Thyroid gland (tissue), 4 donors: ENCODE results near the gene ZNF860. TPM values are rescaled to one million over a fixed set of nuclear protein-coding genes. Genes with fewer than 3 reads are reported as not detected.

Experiments
- DNase-seq, 2 donors: peaks; one replicate each; pipeline ENCODE4 v3.0.0-alpha.2; 2019
- H3K27ac ChIP-seq, 3 donors: fragments of 200-600 bp; sonication (generic); 1 replicate in 2 of 3; 2 replicates in 1 of 3; pipeline ENCODE4 v1.5.1; 2016 to 2019; ENCODE audit warnings: mild to moderate bottlenecking in 1 of 3, moderate library complexity in 1 of 3
- H3K27me3 ChIP-seq: fragments of 200-600 bp; sonication (generic); one replicate; pipeline ENCODE4 v1.5.1; 2019
- H3K36me3 ChIP-seq, 2 donors: fragments of 200-600 bp; sonication (generic); one replicate each; pipeline ENCODE4 v1.5.1; 2016 to 2019
- H3K4me1 ChIP-seq, 2 donors: fragments of 200-600 bp; sonication (generic); one replicate each; pipeline ENCODE4 v1.5.1; 2017 to 2019
- H3K4me3 ChIP-seq, 3 donors: fragments of 200-600 bp; sonication (generic); replicated peaks in 1 of 3; 1 replicate in 2 of 3; 2 replicates in 1 of 3; pipeline ENCODE4 v1.5.1; 2016; ENCODE audit warnings: mild to moderate bottlenecking in 1 of 3
- H3K9me3 ChIP-seq: fragments of 200-600 bp; sonication (generic); one replicate; pipeline ENCODE4 v1.5.1; 2017
- CTCF ChIP-seq, 6 experiments: fragments of 200-600 bp in 3 of 6; fragments of 450-650 bp in 3 of 6; sonication (generic) in 3 of 6; IDR thresholded peaks; one replicate each; pipeline ENCODE4 v1.5.1; 2016 to 2019; ENCODE audit warnings: antibody characterized with exemption in 6 of 6, mild to moderate bottlenecking in 2 of 6, inconsistent platforms in 1 of 6, moderate library complexity in 1 of 6
- POLR2A ChIP-seq, 2 donors: fragments of 450-650 bp; IDR thresholded peaks; one replicate each; pipeline ENCODE4 v1.6.1; 2017; ENCODE audit warnings: antibody characterized with exemption in 2 of 2, mild to moderate bottlenecking in 2 of 2, moderate library complexity in 1 of 2
- WGBS, 2 donors: methylation state at CpG; one replicate each; pipeline ENCODE4 v1.1.5; 2017; 5-methylcytosine and 5-hydroxymethylcytosine counted together
- intact Hi-C: fragments of 100-400 bp; cut with DNase I; formaldehyde crosslinking; loops from one replicate; pipeline ENCODE4 v1.15.1; 2023
- total RNA-seq, 4 donors: library from RNA; depleted of rRNA; stranded (reverse); fragments of >200 nt; gene quantifications; one replicate each; pipeline ENCODE4 v1.2.3, GENCODE V29; 2016

The ZNF860 gene
- total RNA-seq, 4 donors from 2014 or later, result 0.67 to 1.6 (median 1.4) TPM

GRCh38 chr3:31959251-31959650 lies 22.3 kb upstream of the ZNF860 start:
- whole genome bisulfite sequencing, 2 donors, result 82 to 88% methylated on average over 2 of the region's 2 CpGs
- intact Hi-C loops, result no loop called here

GRCh38 chr3:31959951-31960792 lies 21.4 kb upstream of the ZNF860 start:
- 24 to 25% methylated on average over 7 of the region's 7 CpGs for WGBS, 2 donors
- H3K4me1 ChIP-seq, result peaks cover 18 to 41% of the 10 kb centered on the region in 2 donors
- TF ChIP-seq POLR2A (IDR thresholded peaks at IDR 0.05), result no peak
- TF ChIP-seq CTCF (IDR thresholded peaks at IDR 0.05), result no peak
- H3K36me3 ChIP-seq, result no peaks in the 10 kb centered on the region
- intact Hi-C loops, result no loop called here
- no peak overlapping the region for H3K4me3 ChIP-seq
- peak in 1 of 2 donors; percentile 12 for DNase-seq
- H3K27me3 ChIP-seq, result no peaks in the 10 kb centered on the region
- H3K27ac ChIP-seq, result peak overlapping the region; percentile 17 to 78 (median 66)
- H3K9me3 ChIP-seq, result no peaks in the 10 kb centered on the region

More at GRCh38 chr3:31959251-31959650, 22.3 kb upstream of the ZNF860 start:
- Histone ChIP-seq H3K9me3 (no peaks in the 10 kb centered on the region), H3K27me3 (no peaks in the 10 kb centered on the region), H3K4me1 (peaks cover 18 to 41% of the 10 kb centered on the region in 2 donors), H3K27ac (peak overlapping the region in 2 of 3 donors; percentile 66 to 78), H3K36me3 (no peaks in the 10 kb centered on the region), H3K4me3 (no peak overlapping the region)
- no peak for DNase-seq
- TF ChIP-seq POLR2A (IDR thresholded peaks at IDR 0.05), result no peak
- TF ChIP-seq CTCF (IDR thresholded peaks at IDR 0.05), result no peak

GRCh38 chr3:31960793-31961431 lies 20.6 kb upstream of the ZNF860 start:
- WGBS, 2 donors, result 30 to 31% methylated on average over 4 of the region's 4 CpGs
- peaks cover 18 to 41% of the 10 kb centered on the region in 2 donors for H3K4me1 ChIP-seq
- no peaks in the 10 kb centered on the region for H3K9me3 ChIP-seq
- no peak for TF ChIP-seq CTCF (IDR thresholded peaks at IDR 0.05)
- no peak for TF ChIP-seq POLR2A (IDR thresholded peaks at IDR 0.05)
- H3K36me3 ChIP-seq, result no peaks in the 10 kb centered on the region
- H3K4me3 ChIP-seq, result no peak overlapping the region
- no peaks in the 10 kb centered on the region for H3K27me3 ChIP-seq
- intact Hi-C loops, result no loop called here
- peak overlapping the region; percentile 2 to 78 (median 66) for H3K27ac ChIP-seq
- peak; percentile 32 to 38 for DNase-seq

DNA sequence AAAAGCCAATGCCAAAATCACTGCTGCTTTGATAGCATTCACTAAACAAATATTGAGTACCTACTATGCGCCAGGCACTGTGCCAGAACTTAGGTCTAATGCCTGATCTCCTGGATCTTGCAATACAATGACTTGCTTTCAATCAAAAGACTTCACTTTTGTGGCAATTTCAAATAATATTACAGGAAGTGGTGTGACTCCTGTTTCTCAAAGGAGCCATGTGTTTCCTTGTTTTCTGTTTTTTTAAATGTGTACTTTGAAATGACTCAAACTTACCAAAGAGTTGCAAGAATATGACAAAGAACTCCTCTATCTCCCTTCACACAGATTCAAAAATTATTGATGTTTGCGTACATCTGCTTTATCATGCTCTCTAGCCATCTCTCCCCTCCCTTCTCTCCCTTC lies 18.7 kb upstream of the ZNF860 start:
- DNase-seq, result no peak
- Histone ChIP-seq H3K36me3 (no peaks in the 10 kb centered on the region), H3K9me3 (no peaks in the 10 kb centered on the region), H3K4me1 (peaks cover 18 to 43% of the 10 kb centered on the region in 2 donors), H3K27me3 (no peaks in the 10 kb centered on the region), H3K27ac (no peak overlapping the region), H3K4me3 (no peak overlapping the region)
- intact Hi-C loops, result no loop called here
- TF ChIP-seq POLR2A (IDR thresholded peaks at IDR 0.05) (no peak), CTCF (IDR thresholded peaks at IDR 0.05) (no peak)
- 84 to 86% methylated on average over 2 of the region's 2 CpGs for WGBS, 2 donors
